ENCODE results near the gene TUBA1C.

The TUBA1C gene

DNA sequence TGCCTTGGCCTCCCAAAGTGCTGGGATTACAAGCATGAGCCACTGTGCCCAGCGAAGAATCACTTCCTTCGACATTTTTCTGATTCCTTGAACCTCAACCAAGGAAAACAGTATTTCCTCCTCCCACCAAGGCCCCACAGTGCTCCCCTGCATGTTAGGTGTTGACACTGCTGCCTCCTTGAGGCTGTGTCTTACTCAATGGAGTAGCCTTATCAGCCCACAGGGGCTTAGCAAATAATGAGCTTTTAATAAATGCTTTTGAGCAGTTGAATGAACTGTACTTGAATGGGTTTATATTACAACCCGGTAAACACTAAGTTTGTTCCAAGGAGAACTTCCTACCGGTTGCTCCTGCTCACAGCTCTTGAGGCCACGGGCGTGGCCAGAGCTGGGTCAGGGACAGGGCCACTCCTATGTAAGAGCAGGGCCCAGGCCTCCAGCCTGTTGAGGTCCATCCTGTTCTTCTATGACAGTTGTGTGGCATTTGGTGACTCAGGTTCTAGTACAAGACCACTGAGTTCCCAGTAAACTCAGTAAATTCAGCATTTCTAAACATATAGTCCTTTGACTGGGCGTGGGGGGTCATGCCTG lies 39.2 kb upstream of the TUBA1C start:
- TF ChIP-seq SIN3A (IDR thresholded peaks at IDR 0.05; ENCODE audit: borderline replicate concordance, insufficient read depth, low read length) (0 out of 2 replicates have a peak, but pooled peaks have one; percentile 57), FOXP2 (optimal IDR thresholded peaks at IDR 0.05; ENCODE audit: borderline replicate concordance, extremely low read depth, extremely low read length, insufficient read depth) (no peak)

DNA sequence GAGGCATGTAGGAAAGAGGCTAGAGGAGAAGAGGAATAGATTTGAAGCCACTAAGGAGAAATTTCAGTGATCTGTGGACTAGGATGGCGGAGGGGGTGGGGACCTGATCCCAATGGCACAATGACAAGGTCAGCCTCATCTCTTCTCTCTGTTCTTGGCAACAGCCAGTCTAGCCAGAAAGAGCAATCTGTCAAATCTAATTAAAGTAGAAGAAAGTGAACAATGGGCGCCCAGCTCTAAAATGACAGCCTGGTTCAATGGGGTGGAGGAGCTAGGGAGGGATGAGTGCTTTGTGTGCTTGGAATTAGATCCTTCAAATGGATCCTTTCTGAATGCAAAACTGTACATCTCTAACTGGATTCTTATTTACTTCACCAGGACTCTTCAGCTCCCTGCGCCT lies 37.2 kb upstream of the TUBA1C start:
- TF ChIP-seq POLR2AphosphoS5 (IDR thresholded peaks at IDR 0.05; ENCODE audit: low read depth, low read length) (no peak), FOXP2 (optimal IDR thresholded peaks at IDR 0.05; ENCODE audit: borderline replicate concordance, extremely low read depth, extremely low read length, insufficient read depth) (no peak), SIN3A (IDR thresholded peaks at IDR 0.05; ENCODE audit: borderline replicate concordance, insufficient read depth, low read length) (no peak), REST (IDR thresholded peaks at IDR 0.05; ENCODE audit: insufficient read depth in 1 of 2, low read depth in 2 of 2, low read length in 2 of 2) (no peak), TAF1 (IDR thresholded peaks at IDR 0.05; ENCODE audit: borderline replicate concordance, insufficient read depth, low read length) (no peak)

DNA sequence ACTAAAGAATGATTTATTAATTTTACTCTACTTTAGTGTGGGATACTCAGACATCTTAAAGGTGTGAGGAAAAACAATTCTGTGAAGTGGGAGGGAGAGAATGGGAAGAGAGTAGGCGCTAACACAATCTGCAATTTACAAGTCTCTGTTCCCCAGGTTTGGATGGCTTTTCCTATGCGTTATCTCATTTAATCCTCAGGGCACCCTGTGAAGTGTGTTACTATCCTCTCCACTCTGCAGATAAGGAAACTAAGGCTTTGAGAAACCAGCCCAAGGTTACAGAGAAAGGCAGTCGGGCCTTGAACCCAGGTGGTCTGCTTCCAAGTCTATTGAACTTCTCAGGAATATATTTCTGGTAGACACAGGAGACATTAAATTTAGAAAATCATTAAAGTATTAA lies 36.2 kb upstream of the TUBA1C start:
- no peak for TF ChIP-seq REST (IDR thresholded peaks at IDR 0.05; ENCODE audit: insufficient read depth in 1 of 2, low read depth in 2 of 2, low read length in 2 of 2)
- no peak for TF ChIP-seq POLR2AphosphoS5 (IDR thresholded peaks at IDR 0.05; ENCODE audit: low read depth, low read length)
- TF ChIP-seq SIN3A (IDR thresholded peaks at IDR 0.05; ENCODE audit: borderline replicate concordance, insufficient read depth, low read length), result no peak
- no peak for TF ChIP-seq TAF1 (IDR thresholded peaks at IDR 0.05; ENCODE audit: borderline replicate concordance, insufficient read depth, low read length)
- TF ChIP-seq FOXP2 (optimal IDR thresholded peaks at IDR 0.05; ENCODE audit: borderline replicate concordance, extremely low read depth, extremely low read length, insufficient read depth), result no peak

DNA sequence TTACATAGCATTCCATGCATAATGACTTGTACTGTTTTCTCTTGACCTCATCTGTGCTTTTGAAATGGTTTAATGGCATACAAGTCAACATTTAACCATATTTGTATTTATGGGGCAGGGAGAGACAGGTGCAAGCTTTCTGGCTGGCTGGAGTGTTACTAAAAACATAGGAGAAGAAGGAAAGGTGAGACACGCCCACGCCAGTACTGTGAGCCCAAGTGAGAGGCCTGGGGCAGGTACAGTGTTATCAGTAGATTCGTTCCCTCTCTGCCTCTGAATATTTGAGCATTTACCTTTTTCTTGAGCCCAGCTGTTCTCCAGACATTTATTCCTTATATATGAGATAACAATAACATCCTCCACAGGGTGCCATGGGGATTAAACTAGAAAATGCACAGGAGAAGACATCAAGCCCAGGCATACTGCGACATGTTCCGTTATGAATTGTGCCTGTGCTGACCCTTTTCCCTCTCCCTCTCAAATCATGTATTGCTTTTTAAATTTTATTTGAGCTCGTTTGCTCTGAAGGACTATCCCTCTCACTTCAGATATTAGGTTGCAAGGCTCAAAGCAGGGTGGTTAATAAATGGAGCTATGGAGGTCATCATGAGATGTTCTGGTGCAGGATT lies 34.6 kb upstream of the TUBA1C start:
- TF ChIP-seq SIN3A (IDR thresholded peaks at IDR 0.05; ENCODE audit: borderline replicate concordance, insufficient read depth, low read length) (no peak), REST (IDR thresholded peaks at IDR 0.05; ENCODE audit: insufficient read depth in 1 of 2, low read depth in 2 of 2, low read length in 2 of 2) (no peak), TAF1 (IDR thresholded peaks at IDR 0.05; ENCODE audit: borderline replicate concordance, insufficient read depth, low read length) (no peak), FOXP2 (optimal IDR thresholded peaks at IDR 0.05; ENCODE audit: borderline replicate concordance, extremely low read depth, extremely low read length, insufficient read depth) (no peak), POLR2AphosphoS5 (IDR thresholded peaks at IDR 0.05; ENCODE audit: low read depth, low read length) (no peak)

DNA sequence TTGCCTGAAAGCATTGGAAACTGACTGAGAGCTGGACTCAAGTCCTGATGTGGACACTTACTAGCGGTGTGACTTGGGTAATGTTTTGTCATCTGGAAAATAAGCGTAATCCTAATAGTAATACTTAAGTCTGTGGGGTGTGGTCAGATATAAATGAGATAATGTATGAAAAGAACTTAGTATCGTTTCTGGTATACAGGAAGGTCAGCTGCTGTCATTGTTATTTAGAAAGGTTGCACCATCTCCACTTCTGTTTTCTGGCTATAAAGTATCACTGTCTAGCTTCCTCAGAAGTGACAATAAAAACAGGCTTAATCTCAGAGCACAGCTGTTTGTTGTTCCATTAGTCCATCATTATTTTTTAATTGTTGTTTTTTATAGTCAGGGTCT lies 34.1 kb upstream of the TUBA1C start:
- TF ChIP-seq FOXP2 (optimal IDR thresholded peaks at IDR 0.05; ENCODE audit: borderline replicate concordance, extremely low read depth, extremely low read length, insufficient read depth), result no peak

DNA sequence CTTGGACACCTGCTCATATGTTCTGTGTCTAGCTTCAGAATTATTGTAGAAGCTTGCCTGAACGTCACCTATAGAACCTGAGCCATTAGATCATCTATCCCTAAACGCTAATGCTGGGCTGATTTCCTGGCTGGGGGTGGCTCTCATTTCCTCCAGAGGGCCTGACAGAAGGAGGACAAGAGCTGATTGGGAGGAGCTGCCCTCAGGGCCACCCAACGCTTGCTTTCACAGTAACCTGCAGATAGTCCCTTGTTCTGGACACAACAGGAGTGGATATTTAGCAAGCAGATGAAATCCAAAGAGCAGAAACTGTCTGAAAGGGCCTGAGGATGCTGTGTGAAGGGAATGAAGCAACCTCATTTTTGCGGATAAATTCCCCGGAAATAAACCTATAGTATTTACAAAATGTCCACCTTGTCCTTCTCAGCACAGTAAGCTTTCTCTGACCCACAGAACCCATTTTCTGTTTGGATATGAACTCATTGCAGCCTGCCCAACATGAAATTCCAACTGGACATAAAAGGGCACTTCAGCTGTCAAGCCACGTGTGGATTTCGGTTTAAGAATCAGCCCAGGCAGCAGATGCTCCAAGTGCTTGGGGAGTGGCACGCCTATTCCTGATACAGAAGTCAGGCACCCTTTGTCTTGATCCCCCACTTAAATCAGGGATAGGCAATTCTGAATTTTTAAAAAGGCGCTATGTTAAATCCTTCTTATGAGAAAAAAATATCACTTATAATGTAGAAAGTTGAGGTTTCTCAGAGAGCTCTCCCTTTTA lies 32.8 kb upstream of the TUBA1C start:
- TF ChIP-seq TAF1 (IDR thresholded peaks at IDR 0.05; ENCODE audit: borderline replicate concordance, insufficient read depth, low read length) (no peak), REST (IDR thresholded peaks at IDR 0.05; ENCODE audit: insufficient read depth in 1 of 2, low read depth in 2 of 2, low read length in 2 of 2) (no peak)
